Activated naive CD8-positive, alpha-beta T cell treated with anti-CD3 and anti-CD28 coated beads, Interleukin-2, amount 50 U/mL, for 16 hours (primary cell): ENCODE data around the gene PDGFA.

Source experiments
- DNase-seq: peaks from one replicate; pipeline ENCODE4 v3.0.0-alpha.2; 2020; ENCODE audit warnings: low read depth, low spot score

The PDGFA gene

GRCh38 chr7:461453-462172, 58.0 kb downstream of the PDGFA start:
- no peak for DNase-seq

DNA sequence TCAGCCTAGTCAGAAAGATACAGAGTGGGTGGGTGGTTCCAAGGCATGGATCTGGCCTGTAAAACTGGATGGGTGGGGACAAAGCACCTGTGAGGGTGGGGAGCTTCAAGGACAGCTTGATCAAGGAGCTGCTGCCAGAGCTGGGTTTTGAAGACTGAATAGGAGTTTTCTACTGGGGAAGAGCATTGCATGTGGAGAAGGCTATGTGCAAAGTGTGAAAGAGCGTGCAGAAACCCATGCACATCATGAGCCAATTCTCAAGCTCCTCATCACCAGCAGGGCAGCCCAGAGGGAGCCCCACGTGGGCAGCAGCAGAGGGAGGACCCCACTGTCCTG, 58.6 kb downstream of the PDGFA start:
- DNase-seq, result no peak

DNA sequence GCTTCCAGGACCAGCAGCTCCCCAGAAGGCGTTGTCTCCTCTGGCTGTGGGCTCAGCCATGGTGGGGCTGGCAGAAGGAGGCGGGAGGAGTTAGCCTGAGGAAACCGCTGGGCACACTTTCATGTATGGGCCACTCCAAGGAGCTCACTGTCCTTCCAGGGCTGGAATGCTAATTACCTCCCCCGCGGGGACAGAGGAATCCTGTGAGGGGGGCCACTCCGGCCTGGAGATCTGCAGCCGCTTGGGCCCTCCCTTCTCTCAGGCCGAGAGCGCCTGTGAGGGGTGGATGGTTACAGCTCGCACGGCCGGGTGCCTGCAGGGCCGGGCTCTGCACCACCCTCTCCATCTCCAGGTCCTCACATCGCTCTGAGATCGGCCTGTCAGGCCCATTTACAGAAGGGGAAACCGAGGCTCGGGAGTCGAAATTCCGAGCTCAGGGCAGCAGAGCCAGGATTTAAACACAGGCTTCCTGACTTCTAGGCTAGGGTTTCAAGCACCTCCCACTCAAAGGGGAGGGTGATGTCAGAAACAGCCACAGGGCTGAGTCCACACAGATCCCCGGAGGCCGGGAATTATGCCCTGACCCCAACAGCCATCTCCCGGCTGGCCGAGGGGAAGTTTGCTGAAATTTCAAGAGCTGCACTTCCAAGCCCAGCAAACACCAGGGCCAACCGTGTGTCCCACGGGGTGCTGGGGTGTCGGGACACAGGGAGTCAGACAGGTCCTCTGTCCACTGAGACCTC, 59.1 kb downstream of the PDGFA start:
- DNase-seq, result no peak

GRCh38 chr7:459584-460373, 59.9 kb downstream of the PDGFA start:
- no peak for DNase-seq

GRCh38 chr7:458511-459245, 61.0 kb downstream of the PDGFA start:
- DNase-seq, result no peak

GRCh38 chr7:457814-458510, 61.7 kb downstream of the PDGFA start:
- no peak for DNase-seq

DNA sequence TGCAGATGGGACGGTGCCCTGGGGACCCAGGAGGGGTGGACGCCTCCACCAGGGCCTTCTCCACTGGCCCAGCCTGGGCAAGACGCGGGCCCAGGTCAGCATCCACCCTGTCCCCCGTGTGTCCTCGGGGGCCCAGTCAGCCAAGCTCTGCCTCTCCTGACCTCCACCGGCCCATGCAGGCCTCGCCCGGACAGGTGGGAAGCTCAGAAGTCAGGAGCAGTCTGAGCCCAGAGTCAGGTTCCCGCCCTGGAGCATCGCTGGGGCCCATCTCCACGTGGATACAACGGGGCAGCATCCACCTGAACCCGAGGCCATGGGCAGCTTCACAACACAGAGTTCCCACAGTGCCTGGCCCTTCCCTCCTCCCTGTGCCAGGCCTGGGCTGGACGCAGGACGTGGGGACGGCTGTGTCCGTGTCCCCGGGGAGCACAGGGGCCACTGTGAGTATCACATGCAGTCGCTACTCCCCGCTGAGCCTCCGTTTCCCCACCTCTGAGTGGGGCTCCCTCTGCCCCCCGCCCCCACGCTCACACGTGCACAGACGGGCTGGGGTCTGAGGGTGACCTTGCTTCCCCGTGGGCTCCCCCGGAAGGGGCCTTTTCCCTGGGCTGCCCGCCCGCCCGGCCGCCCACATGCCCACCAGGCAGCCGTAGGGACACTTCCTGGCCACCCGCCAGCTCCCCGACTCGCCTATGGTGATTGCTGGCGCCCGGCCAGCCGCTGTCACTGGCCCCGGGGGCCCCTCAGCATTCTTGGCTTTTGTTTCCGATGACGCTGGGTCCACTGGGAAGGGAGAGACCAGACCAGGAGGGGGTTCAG, 64.3 kb downstream of the PDGFA start:
- no peak for DNase-seq

DNA sequence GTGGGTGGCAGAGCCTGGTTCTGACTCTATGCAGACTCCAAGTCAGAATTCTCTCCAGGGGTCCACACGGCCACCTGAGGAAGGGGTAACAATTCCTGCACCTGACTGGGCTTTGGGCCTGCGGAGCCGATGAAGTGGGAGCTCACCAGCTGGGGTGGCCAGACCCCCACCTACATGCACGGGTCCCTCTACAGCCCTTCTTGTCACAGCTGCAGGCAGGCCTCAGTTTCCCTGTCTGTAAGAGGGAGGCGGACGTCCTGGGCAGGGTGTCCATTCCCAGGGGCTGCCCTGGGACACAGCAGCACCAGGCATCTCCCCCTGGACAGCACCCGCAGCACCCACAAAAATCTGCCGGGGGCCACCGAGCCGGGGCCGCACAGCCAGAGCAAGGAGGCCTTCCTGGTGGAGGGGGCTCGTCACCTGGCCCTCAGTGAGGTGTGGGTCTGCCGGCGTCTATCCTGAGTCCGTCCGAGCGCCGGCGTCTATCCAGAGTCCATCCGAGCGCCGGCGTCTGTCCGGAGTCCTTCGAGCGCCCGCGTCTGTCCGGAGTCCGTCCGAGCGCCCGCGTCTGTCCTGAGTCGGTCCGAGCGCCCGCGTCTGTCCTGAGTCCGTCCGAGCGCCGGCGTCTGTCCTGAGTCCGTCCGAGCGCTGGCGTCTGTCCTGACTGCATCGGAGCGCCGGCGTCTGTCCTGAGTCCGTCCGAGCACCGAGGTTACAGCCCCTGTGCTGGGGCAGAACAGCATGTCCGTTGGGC, 65.1 kb downstream of the PDGFA start:
- no peak for DNase-seq

DNA sequence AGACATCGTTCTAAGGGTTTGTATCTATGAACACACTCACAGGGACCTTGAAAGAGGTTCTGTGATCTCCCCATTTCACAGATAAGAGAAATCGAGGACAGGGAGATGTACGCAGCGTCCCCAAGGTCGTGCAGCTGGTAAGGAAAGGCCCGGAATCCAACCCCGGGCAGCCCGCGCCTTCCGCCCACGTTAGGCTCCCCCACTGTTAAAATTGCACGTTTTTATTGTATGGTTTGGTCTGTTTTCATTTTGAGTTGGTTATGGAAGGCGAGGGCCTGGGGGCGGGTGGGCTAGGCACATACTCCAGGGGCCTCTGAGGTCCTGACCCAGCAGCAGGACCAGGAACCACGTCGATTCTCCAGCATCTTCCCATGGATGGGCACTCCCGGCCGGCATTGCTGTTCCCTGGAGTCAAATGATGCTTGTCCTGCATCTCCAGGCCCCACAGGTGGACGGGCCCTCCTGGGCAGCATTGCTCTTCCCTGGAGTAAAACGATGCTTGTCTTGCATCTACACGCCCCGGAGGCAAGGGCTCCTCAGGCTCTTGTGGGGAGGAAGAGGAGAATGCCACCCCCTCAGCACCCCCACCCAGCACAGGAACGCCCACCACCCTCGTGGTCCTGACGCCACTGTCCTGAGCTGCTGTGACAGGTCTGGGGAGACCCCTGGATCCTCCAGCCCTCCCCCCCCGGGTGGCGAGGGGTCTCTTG, 65.9 kb downstream of the PDGFA start:
- no peak for DNase-seq

- DNase-seq, result no peak
Measured at GRCh38 chr7:452791-453455, 66.7 kb downstream of the PDGFA start.

GRCh38 chr7:452226-452751, 67.4 kb downstream of the PDGFA start:
- no peak for DNase-seq

GRCh38 chr7:451255-452225, 68.1 kb downstream of the PDGFA start:
- no peak for DNase-seq

- no peak for DNase-seq
Measured at GRCh38 chr7:450741-451140, 68.9 kb downstream of the PDGFA start.

DNA sequence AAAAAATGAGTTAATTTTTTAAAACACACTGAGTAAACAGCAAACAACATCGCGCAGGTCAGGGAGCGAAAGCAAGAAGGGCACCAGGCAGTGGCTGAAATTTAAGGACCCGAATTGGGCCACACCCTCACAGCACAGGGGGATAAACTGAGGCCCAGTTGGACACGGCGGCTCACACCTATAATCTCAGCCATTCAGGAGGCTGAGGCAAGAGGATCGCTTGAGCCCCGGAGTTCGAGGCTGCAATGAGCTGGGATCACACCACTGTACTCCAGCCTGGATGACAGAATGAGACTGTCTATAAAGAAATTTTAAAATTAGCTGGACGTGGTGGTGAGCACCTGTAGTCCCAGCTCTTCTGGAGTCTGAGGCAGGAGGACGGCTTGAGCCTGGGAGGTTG, 69.6 kb downstream of the PDGFA start:
- DNase-seq, result no peak

DNA sequence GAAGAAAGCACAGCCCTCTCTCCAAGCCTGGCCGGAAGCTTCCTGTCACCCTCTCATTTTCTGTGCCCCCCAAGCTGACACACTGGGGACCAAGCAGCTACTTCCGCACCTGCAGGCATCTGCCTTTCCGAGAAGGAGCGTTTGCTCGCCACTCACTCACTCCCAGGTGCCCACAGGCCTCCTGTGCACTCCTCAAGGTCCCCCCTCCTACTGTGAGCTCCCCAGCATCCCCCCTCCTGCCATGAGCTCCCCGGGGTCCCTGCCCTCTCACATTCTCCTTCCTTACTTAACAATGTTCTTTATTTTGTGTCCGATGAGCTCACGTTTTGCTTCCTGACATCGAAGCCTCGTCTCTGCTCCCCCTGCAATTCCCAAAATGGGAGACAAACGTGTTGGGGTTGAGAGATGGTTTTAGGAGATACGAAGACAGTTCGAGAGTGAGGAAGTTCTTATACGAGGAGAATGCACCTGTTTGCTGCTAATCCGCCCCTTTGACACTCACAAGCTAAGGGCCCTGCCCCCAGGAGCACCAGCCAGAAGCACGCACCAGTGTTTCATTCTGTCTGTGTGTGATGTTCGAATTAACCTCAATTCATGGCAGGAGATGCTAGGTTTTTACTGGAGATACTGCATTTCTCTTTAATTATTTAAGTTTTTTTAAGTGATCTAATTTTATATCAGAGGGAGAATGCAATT, 70.2 kb downstream of the PDGFA start:
- DNase-seq, result no peak

DNA sequence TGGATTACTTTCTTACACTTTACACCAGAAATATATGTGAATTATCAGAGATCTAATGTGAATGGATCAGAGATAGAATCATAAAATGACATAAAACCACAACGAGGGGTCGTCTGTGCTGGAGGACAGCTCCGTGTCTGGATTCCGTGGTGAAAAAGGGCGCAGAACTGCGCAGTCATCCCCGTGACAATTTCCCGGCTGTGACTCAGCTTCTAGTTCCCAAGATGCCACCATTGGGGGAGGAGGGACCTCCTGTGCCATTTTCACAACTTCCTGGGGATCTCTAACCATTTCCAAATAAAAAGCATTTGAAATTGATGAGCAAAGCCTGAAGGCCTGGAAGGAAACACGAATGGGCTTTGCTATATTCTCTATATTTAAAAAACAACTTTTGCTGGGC, 72.1 kb downstream of the PDGFA start:
- DNase-seq, result no peak
